ENCODE data around the gene FER1L5.

FER1L5 gene

DNA sequence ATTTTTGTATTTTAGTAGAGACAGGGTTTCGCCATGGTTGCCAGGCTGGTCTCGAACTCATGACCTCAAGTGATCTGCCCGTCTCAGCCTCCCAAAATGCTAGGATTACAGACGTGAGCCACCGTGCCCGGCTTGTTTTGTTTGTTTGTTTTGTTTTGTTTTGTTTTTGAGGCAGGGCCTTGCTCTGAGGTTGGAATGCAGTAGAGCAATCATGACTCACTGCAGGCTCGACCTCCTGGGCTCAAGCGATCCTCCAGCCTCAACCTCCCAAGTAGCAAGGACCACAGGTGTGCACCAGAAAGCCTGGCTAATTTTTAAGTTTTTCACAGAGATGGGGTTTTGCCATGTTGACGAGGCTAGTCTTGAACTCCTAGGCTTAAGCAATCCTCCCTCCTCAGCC lies 109.2 kb downstream of the FER1L5 start:
- DNase-seq (ENCODE audit: low spot score): no peak

DNA sequence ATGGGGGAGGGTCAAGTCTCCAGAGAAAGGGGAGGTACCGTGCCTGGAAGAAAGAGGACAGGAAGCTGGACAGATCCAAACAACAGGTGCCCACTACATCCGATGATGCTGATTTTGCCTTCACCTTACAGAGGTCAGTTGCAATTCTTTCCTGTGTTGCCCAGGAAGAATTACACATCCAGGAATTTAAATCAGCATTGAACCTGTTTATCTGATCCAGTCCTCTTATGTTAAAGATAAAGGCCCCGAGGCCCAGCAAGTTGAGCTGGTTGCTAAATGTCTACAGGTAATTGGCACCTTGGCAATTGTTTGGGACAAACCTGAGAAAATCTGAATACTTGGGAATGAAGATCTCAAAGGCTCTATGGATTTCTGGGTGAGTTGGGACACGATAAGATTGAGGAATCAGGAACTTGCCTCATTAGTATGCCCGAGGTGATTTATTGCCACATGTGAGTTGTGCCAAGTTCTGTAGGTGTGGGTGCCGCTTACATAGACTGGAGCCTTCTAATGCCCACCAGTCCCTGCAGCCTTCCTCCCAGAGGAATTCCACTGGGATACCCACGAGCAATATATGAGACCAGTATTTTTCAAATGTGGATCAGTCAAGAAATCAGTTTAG lies 111.2 kb downstream of the FER1L5 start:
- DNase-seq (ENCODE audit: low spot score): no peak

DNA sequence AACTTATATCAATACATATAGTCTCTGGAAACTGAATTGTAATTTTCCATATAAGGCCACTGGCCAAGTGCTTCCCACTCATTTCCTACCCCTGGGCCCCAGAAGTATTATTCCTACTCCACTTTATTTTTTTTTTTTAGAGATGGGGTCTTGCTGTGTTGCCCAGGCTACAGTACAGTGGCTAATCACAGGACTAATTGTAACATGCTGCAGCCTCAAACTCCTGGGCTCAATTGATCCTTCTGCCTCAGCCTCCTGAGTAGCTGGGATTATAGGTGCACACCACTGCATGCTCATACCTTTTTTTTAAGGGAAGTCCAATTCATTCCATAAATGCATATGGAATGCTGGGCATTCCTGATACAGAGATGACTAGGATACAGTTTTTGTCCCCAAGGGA lies 111.8 kb downstream of the FER1L5 start:
- no peak for DNase-seq (ENCODE audit: low spot score)

Data from CD4-positive, alpha-beta T cell treated with Interleukin-2 at 100 ng/mL for 4 hours (primary cell).